GM12801 (cell line): ENCODE measurements around the gene ARMC2.

Experiments
- CTCF ChIP-seq: IDR thresholded peaks from one replicate; pipeline ENCODE4 v1.5.1; 2011; ENCODE audit warnings: control low read depth; ENCODE audit not compliant: insufficient read length; ENCODE audit errors: extremely low read depth

ARMC2 gene

GRCh38 chr6:108988765-108989164, 140.5 kb downstream of the ARMC2 start:
- TF ChIP-seq CTCF = no peak

DNA sequence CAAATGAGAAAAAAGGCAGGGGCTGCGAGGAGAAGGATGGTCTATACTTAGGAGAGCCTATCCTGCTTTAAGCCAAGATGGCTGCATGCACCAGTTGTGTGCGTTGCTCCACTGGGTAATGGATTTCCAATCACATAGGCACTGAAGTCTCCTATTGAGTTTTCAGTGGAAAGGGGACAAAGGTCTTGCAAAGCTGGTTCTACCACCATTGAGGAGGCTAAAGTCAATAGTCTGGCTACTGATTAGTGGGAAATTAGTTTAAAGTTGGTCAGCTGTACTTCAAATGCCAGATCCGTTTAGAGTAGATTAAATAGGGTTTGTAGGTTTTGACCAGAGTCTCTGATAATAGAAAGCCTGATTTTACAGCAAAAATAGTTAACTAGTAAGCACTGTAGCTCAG, 141.5 kb downstream of the ARMC2 start:
- TF ChIP-seq CTCF = no peak

- TF ChIP-seq CTCF = no peak
These were observed 145.7 kb downstream of the ARMC2 start for GRCh38 chr6:108993876-108994275.

- no peak for TF ChIP-seq CTCF
These were observed 147.1 kb downstream of the ARMC2 start for GRCh38 chr6:108995296-108995695.

DNA sequence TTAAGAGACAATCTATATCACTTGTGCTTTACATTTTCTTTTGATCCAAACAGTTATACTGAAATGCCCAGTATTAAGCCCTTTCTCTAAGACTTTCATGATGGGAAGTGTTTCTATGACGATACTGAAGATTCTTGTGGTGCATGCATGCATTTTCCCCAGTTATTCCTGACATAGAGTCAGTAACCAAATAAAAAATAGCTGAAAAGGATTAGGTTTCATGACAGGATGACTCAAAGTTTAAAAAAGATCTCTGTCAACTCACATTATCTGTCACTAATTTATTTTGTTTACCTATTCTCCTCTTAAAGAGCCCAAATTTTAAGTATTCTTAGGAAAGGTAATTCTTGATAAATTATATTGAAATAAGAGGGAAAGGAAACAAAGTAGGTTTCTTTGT, 148.0 kb downstream of the ARMC2 start:
- TF ChIP-seq CTCF = no peak

GRCh38 chr6:108998485-108998884, 150.3 kb downstream of the ARMC2 start:
- no peak for TF ChIP-seq CTCF

GRCh38 chr6:108999428-108999827, 151.2 kb downstream of the ARMC2 start:
- TF ChIP-seq CTCF = no peak

- TF ChIP-seq CTCF = no peak
These were observed 152.1 kb downstream of the ARMC2 start for GRCh38 chr6:109000289-109000688.
